Measurements from ENCODE around the gene APBA2.

The APBA2 gene

DNA sequence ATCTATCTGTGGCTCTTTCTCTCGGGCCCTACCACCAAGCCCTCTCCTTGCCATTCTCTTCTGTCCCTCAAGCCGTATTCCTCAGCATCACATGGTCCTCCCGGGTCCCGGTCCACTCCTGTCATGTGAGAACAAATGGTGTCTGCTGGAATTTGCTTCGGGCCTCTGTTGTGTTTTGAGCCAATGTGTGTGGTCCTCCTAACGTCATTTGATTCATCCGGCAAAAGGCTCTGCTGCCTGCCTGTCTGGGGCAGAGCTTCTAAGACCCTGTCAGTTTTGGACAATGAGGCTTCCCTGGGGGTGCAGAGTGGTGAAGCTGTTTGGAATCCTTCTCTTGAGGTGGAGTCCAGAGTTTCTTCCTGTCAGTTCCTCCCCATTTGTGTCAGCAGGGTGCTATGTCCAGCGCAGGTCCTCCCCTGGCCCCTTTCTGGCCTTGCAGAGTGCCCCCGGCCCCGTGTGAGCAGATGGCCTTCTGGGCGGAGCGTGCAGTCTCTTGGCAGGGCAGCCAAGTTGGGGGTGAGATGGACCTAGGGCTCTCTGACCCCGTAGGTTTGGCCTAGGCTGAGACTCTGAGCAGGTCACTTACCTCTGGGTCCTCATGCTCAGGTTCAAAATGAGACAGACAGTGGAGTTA lies 93.6 kb downstream of the APBA2 start:
- Histone ChIP-seq H3K4me3 (ENCODE audit: low read depth, low read length) (no peak overlapping the region), H3K9ac (ENCODE audit: low read length) (no peak overlapping the region), H3K4me1 (ENCODE audit: control insufficient read depth, insufficient read depth, low read length) (no peaks in the 10 kb centered on the region), H3K27ac (ENCODE audit: low read depth, low read length) (no peak overlapping the region), H3K36me3 (ENCODE audit: control insufficient read depth, insufficient read depth, low read length) (no peaks in the 10 kb centered on the region), H3K9me3 (ENCODE audit: control insufficient read depth, insufficient read depth, low read depth, low read length) (no peaks in the 10 kb centered on the region), H3K27me3 (ENCODE audit: control insufficient read depth, insufficient read depth, low read length) (no peaks in the 10 kb centered on the region)

DNA sequence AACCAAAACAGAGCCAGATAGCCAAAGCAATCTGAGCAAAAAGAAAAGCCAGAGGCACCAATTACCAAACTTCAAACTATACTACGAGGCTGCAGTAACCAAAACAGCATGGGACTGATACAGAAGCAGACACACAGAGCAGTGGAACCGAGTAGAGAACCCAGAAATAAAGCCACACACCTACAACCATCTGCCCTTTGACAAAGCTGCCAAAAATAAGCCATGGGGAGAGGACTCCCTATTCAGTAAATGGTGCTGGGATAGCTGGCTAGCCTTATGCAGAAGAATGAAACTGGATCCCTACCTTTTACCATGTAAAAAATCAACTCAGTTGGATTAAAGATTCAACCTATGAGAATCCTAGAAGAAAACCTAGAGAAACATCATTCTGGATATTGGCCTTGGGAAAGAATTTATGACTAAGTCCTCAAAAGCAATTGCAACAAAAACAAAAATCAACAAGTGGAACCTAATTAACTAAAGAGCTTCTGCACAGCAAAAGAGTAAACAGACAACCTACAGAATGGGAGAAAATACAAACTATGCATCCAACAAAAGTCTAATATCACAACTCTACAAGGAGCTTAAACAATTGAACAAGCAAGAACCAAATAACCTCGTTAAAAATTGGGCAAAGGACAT lies 95.1 kb downstream of the APBA2 start:
- Histone ChIP-seq H3K27ac (ENCODE audit: low read depth, low read length) (no peak overlapping the region), H3K4me3 (ENCODE audit: low read depth, low read length) (no peak overlapping the region), H3K4me1 (ENCODE audit: control insufficient read depth, insufficient read depth, low read length) (peaks cover 7% of the 10 kb centered on the region; the same call in 1 of the 2 replicates), H3K9me3 (ENCODE audit: control insufficient read depth, insufficient read depth, low read depth, low read length) (no peaks in the 10 kb centered on the region), H3K9ac (ENCODE audit: low read length) (no peak overlapping the region), H3K27me3 (ENCODE audit: control insufficient read depth, insufficient read depth, low read length) (no peaks in the 10 kb centered on the region), H3K36me3 (ENCODE audit: control insufficient read depth, insufficient read depth, low read length) (no peaks in the 10 kb centered on the region)

DNA sequence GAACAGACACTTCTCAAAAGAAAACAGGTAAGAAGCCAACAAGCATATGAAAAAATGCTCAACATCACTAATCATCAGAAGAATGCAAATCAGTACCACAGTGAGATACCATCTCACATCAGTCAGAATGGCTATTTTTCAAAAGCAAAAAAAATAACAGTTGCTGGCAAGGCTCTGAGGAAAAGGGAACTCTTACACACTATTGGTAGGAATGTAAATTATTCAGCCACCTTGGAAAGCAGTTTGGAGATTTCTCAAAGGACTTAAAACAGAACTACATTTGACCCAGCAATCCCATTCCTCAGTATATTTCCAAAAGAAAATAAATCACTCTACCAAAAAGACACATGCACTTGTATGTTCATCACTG lies 95.6 kb downstream of the APBA2 start:
- Histone ChIP-seq H3K9ac (ENCODE audit: low read length) (no peak overlapping the region), H3K27ac (ENCODE audit: low read depth, low read length) (no peak overlapping the region), H3K27me3 (ENCODE audit: control insufficient read depth, insufficient read depth, low read length) (no peaks in the 10 kb centered on the region), H3K4me3 (ENCODE audit: low read depth, low read length) (no peak overlapping the region), H3K36me3 (ENCODE audit: control insufficient read depth, insufficient read depth, low read length) (no peaks in the 10 kb centered on the region), H3K9me3 (ENCODE audit: control insufficient read depth, insufficient read depth, low read depth, low read length) (no peaks in the 10 kb centered on the region), H3K4me1 (ENCODE audit: control insufficient read depth, insufficient read depth, low read length) (peaks cover 7% of the 10 kb centered on the region; the same call in 1 of the 2 replicates)

GRCh38 chr15:28981921-28982320 lies 96.1 kb downstream of the APBA2 start:
- no peaks in the 10 kb centered on the region for H3K9me3 ChIP-seq (ENCODE audit: control insufficient read depth, insufficient read depth, low read depth, low read length)
- no peaks in the 10 kb centered on the region for H3K27me3 ChIP-seq (ENCODE audit: control insufficient read depth, insufficient read depth, low read length)
- H3K4me3 ChIP-seq (ENCODE audit: low read depth, low read length), result no peak overlapping the region
- H3K36me3 ChIP-seq (ENCODE audit: control insufficient read depth, insufficient read depth, low read length), result no peaks in the 10 kb centered on the region
- no peak overlapping the region for H3K9ac ChIP-seq (ENCODE audit: low read length)
- H3K27ac ChIP-seq (ENCODE audit: low read depth, low read length), result no peak overlapping the region
- H3K4me1 ChIP-seq (ENCODE audit: control insufficient read depth, insufficient read depth, low read length), result peaks cover 7% of the 10 kb centered on the region; the same call in 1 of the 2 replicates

DNA sequence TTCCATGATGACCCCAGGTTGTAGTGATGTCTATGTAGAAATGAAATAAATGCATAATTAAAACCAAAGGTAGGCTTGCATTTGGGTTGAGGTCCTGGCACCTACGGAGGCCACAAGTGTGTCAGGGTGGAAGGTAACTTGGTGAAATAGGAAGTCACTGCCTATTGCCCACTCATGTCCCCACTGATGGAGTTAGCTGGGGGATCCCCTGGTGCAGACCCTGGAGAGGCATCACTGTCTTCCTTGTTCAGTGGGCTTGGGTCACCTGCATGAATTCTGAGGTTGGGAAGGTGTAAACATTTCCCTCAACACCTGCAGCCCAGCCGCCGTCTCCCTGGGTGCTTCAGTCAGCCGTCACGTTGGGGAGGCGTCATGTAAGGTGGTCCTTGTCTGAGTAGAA lies 97.1 kb downstream of the APBA2 start:
- Histone ChIP-seq H3K27ac (ENCODE audit: low read depth, low read length) (no peak overlapping the region), H3K36me3 (ENCODE audit: control insufficient read depth, insufficient read depth, low read length) (no peaks in the 10 kb centered on the region), H3K4me1 (ENCODE audit: control insufficient read depth, insufficient read depth, low read length) (peaks cover 7% of the 10 kb centered on the region; the same call in 1 of the 2 replicates), H3K4me3 (ENCODE audit: low read depth, low read length) (no peak overlapping the region), H3K27me3 (ENCODE audit: control insufficient read depth, insufficient read depth, low read length) (no peaks in the 10 kb centered on the region), H3K9me3 (ENCODE audit: control insufficient read depth, insufficient read depth, low read depth, low read length) (no peaks in the 10 kb centered on the region), H3K9ac (ENCODE audit: low read length) (no peak overlapping the region)

GRCh38 chr15:28983432-28984311 lies 97.9 kb downstream of the APBA2 start:
- no peak overlapping the region for H3K9ac ChIP-seq (ENCODE audit: low read length)
- no peaks in the 10 kb centered on the region for H3K36me3 ChIP-seq (ENCODE audit: control insufficient read depth, insufficient read depth, low read length)
- H3K4me3 ChIP-seq (ENCODE audit: low read depth, low read length), result no peak overlapping the region
- H3K4me1 ChIP-seq (ENCODE audit: control insufficient read depth, insufficient read depth, low read length), result peaks cover 7% of the 10 kb centered on the region; the same call in 1 of the 2 replicates
- H3K27me3 ChIP-seq (ENCODE audit: control insufficient read depth, insufficient read depth, low read length), result no peaks in the 10 kb centered on the region
- H3K27ac ChIP-seq (ENCODE audit: low read depth, low read length), result no peak overlapping the region
- H3K9me3 ChIP-seq (ENCODE audit: control insufficient read depth, insufficient read depth, low read depth, low read length), result no peaks in the 10 kb centered on the region

DNA sequence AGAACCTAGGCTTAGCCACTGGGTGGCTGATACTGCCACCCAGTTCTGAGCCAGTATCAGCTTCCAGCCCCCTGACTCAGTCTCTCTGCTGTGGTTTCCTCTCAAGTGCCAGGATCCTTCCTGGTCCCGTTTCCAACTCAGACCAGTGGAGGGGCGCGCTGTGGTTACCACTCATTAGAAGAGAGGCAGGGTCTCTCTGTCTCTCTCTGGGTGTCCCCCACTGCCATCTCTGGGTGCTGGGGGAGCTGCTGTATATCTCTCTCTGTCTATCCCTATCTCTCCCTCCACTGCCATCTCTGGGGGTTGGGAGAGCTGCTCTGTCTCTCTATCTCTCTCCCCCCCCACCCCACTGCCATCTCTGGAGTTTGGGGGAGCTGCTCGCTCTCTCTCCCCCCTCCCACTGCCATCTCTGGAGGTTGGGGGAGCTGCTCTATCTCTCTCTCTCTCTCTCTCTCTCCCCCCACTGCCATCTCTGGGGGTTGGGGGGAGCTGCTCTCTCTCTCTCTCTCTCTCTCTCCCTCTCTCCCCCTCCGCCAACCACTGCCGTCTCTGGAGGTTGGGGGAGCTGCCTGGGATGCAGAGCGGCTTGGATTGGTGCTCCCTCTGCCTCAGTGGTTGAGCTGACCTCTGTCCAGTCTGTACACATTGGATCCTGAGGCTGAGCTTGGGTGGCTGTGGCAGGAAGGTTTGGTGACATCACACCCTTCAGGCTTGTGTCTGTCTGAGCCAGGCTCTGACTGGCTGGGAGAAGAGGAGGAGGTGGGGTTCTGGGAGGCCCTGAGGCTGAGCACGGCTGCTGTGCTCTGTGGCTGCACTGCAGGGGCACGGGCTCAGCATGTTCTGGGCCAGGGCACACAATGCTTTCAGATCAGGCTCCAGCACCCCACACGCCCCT lies 98.9 kb downstream of the APBA2 start:
- H3K9ac ChIP-seq (ENCODE audit: low read length), result no peak overlapping the region
- H3K9me3 ChIP-seq (ENCODE audit: control insufficient read depth, insufficient read depth, low read depth, low read length), result no peaks in the 10 kb centered on the region
- H3K27me3 ChIP-seq (ENCODE audit: control insufficient read depth, insufficient read depth, low read length), result no peaks in the 10 kb centered on the region
- H3K4me1 ChIP-seq (ENCODE audit: control insufficient read depth, insufficient read depth, low read length), result peaks cover 7% of the 10 kb centered on the region; the same call in 1 of the 2 replicates
- H3K27ac ChIP-seq (ENCODE audit: low read depth, low read length), result no peak overlapping the region
- H3K4me3 ChIP-seq (ENCODE audit: low read depth, low read length), result no peak overlapping the region
- no peaks in the 10 kb centered on the region for H3K36me3 ChIP-seq (ENCODE audit: control insufficient read depth, insufficient read depth, low read length)

DNA sequence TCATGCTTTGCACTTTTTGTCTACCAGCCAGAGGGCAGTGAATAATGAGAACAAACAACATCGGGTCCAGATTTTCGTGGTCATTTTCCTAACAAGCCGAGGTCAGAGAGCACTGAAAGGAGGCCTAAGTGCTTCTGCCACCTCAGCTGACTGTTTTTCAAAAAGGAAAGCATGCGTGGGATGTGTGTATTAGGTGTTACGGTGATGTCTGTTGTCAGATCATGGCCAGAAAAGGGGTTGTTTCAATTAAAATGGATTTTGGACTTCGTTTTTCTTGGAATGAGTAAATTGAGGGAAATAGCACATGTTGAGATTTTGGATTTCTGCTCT lies 99.5 kb downstream of the APBA2 start:
- no peaks in the 10 kb centered on the region for H3K27me3 ChIP-seq (ENCODE audit: control insufficient read depth, insufficient read depth, low read length)
- H3K36me3 ChIP-seq (ENCODE audit: control insufficient read depth, insufficient read depth, low read length), result no peaks in the 10 kb centered on the region
- H3K27ac ChIP-seq (ENCODE audit: low read depth, low read length), result no peak overlapping the region
- no peak overlapping the region for H3K4me3 ChIP-seq (ENCODE audit: low read depth, low read length)
- peaks cover 7% of the 10 kb centered on the region; the same call in 1 of the 2 replicates for H3K4me1 ChIP-seq (ENCODE audit: control insufficient read depth, insufficient read depth, low read length)
- H3K9me3 ChIP-seq (ENCODE audit: control insufficient read depth, insufficient read depth, low read depth, low read length), result no peaks in the 10 kb centered on the region
- H3K9ac ChIP-seq (ENCODE audit: low read length), result no peak overlapping the region

GRCh38 chr15:28985691-28986090 lies 99.9 kb downstream of the APBA2 start:
- no peak overlapping the region for H3K27ac ChIP-seq (ENCODE audit: low read depth, low read length)

GRCh38 chr15:28986108-28986507 lies 100.3 kb downstream of the APBA2 start:
- H3K9me3 ChIP-seq (ENCODE audit: control insufficient read depth, insufficient read depth, low read depth, low read length), result no peaks in the 10 kb centered on the region
- no peak overlapping the region for H3K4me3 ChIP-seq (ENCODE audit: low read depth, low read length)
- H3K4me1 ChIP-seq (ENCODE audit: control insufficient read depth, insufficient read depth, low read length), result peaks cover 7% of the 10 kb centered on the region; the same call in 1 of the 2 replicates
- no peak overlapping the region for H3K9ac ChIP-seq (ENCODE audit: low read length)
- H3K27me3 ChIP-seq (ENCODE audit: control insufficient read depth, insufficient read depth, low read length), result no peaks in the 10 kb centered on the region
- H3K27ac ChIP-seq (ENCODE audit: low read depth, low read length), result no peak overlapping the region
- no peaks in the 10 kb centered on the region for H3K36me3 ChIP-seq (ENCODE audit: control insufficient read depth, insufficient read depth, low read length)

More at GRCh38 chr15:28985691-28986090, 99.9 kb downstream of the APBA2 start:
- Histone ChIP-seq H3K27me3 (ENCODE audit: control insufficient read depth, insufficient read depth, low read length) (no peaks in the 10 kb centered on the region), H3K4me1 (ENCODE audit: control insufficient read depth, insufficient read depth, low read length) (peaks cover 7% of the 10 kb centered on the region; the same call in 1 of the 2 replicates), H3K9me3 (ENCODE audit: control insufficient read depth, insufficient read depth, low read depth, low read length) (no peaks in the 10 kb centered on the region), H3K4me3 (ENCODE audit: low read depth, low read length) (no peak overlapping the region), H3K36me3 (ENCODE audit: control insufficient read depth, insufficient read depth, low read length) (no peaks in the 10 kb centered on the region), H3K9ac (ENCODE audit: low read length) (no peak overlapping the region)
